Measurements from ENCODE around the gene C11orf54. TPM values are rescaled to one million over a fixed set of nuclear protein-coding genes. Genes with fewer than 3 reads are reported as not detected.

Gene C11orf54
- total RNA-seq, 3 donors from 2014 or later: 42.8 to 96.0 (median 48.0) TPM

DNA sequence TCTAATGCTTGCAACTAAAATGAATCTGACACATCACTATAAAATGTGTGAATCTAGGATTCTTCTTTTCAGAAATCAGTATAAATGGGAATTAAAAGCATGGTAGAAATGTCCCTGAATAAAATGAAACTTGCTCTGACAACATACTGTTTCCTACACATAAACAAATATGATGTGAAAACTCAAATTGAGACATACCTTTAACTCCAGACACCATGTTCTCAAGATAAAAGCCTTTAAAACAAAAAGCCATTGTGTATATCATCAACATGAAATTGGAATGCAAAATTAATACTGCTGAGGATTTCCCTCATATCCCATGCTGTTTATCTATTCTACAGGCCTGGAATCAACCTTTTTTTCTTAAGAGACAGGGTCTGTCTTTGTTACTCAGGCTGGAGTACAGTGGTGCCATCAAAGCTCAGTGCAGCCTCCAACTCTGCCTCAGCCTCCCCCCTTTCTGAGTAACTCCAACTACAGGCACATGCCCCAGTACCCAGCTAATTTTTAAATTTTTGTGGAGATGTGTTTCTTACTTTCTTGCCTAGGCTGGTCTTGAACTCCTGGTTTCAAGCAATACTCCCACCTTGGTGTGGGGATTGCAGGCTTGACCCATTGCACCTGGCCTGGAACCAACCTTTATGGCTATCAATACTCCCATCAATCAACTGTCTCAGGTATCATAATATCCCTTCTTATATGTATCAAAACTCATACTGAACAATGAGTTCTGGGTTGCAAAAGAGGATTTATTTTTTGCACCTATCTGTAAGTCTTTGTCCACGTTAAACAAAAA lies 6.8 kb upstream of the C11orf54 start:
- peaks cover 9% of the 10 kb centered on the region for H3K36me3 ChIP-seq (ENCODE audit: low read depth)
- DNase-seq (no peak), ATAC-seq (no peak)
- no peak overlapping the region for H3K4me3 ChIP-seq
- intact Hi-C loops (cut with DNase I, micrococcal nuclease): no loop called here
- TF ChIP-seq, protein P1, sequence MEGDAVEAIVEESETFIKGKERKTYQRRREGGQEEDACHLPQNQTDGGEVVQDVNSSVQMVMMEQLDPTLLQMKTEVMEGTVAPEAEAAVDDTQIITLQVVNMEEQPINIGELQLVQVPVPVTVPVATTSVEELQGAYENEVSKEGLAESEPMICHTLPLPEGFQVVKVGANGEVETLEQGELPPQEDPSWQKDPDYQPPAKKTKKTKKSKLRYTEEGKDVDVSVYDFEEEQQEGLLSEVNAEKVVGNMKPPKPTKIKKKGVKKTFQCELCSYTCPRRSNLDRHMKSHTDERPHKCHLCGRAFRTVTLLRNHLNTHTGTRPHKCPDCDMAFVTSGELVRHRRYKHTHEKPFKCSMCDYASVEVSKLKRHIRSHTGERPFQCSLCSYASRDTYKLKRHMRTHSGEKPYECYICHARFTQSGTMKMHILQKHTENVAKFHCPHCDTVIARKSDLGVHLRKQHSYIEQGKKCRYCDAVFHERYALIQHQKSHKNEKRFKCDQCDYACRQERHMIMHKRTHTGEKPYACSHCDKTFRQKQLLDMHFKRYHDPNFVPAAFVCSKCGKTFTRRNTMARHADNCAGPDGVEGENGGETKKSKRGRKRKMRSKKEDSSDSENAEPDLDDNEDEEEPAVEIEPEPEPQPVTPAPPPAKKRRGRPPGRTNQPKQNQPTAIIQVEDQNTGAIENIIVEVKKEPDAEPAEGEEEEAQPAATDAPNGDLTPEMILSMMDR (IDR thresholded peaks at IDR 0.05): no peak
- H3K9me3 ChIP-seq: no peaks in the 10 kb centered on the region
- H3K4me1 ChIP-seq (ENCODE audit: low read depth): peaks cover 38% of the 10 kb centered on the region

DNA sequence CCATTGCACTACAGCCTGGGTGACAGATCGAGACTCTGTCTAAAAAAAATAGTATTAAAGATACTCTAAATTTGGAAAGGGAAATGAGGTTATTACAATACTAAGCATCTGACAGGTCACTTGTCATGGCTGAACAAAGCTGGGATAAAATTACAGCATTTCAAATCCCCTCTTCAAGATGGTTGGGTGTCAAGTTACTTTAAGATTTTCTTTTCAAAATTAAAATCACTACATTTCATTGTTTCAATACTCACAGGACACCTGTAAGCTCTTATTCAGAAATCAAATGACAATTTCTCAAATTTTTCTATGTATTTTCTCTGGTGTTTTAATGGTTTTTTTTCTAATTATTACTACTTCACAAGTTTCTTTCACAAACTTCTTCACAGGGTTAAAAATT lies 5.8 kb upstream of the C11orf54 start:
- no peak for DNase-seq
- peaks cover 9% of the 10 kb centered on the region for H3K36me3 ChIP-seq (ENCODE audit: low read depth)
- ATAC-seq: no peak
- peaks cover 44% of the 10 kb centered on the region for H3K4me1 ChIP-seq (ENCODE audit: low read depth)
- TF ChIP-seq, protein P1 (IDR thresholded peaks at IDR 0.05): no peak
- intact Hi-C loops (cut with DNase I, micrococcal nuclease): no loop called here
- H3K9me3 ChIP-seq: no peaks in the 10 kb centered on the region
- no peak overlapping the region for H3K4me3 ChIP-seq

DNA sequence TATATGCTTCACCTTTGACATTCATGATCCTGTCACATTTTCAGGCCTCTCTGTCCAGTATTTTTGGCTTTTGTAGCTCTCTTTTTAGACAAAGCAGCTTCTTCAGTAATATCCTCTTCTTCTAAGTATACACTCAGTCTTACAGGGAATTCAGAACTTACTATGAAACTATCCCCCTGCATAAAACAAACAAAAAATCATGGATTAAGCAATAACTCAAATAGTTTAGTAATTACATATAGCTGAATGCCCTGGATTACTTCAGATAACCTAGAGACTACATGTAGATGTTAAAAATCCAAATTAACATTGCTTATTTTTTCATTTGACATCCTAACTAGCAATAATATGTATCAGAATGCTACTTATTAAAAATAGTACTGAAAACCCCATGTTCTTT lies 5.3 kb upstream of the C11orf54 start:
- TF ChIP-seq, protein P1 (IDR thresholded peaks at IDR 0.05): no peak
- no peaks in the 10 kb centered on the region for H3K9me3 ChIP-seq
- ATAC-seq (no peak), DNase-seq (no peak)
- peaks cover 44% of the 10 kb centered on the region for H3K4me1 ChIP-seq (ENCODE audit: low read depth)
- intact Hi-C loops (cut with DNase I, micrococcal nuclease): no loop called here
- peaks cover 4% of the 10 kb centered on the region for H3K36me3 ChIP-seq (ENCODE audit: low read depth)
- no peak overlapping the region for H3K4me3 ChIP-seq

DNA sequence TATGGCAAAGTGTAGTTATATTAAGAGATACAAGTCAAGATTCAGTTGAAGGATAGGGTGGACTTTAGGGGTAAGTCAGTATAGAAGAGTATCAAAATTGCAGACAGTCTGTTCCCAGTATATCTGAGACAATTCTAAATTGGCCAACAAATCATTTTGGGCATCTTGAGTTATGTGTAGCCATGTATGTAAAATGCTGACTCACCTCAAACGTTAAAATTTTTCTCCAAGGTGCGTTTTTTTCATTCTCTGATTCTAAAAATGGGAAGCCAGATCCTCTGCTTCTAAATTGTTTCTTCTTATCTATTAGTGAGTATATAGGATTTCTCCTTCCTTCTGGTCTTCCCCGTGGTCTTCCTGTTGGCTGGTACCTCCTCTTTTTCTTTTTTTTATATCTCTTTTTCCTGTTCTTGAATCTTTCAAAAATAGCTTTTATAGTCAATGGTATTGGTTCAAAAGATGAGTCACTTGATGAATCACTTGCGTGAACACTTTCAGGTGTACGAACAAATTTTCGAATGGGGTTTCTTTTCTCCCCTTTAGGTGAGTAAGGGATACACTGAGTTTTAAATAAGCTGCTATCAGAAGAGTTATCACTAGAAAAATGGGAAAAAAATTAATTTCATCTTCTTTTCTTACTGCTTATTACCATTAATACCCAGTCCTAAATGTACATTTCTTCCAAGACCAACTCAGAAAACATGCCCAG lies 3.4 kb upstream of the C11orf54 start:
- DNase-seq (no peak), ATAC-seq (no peak)
- Histone ChIP-seq H3K9me3 (no peaks in the 10 kb centered on the region), H3K4me3 (no peak overlapping the region), H3K36me3 (ENCODE audit: low read depth) (peaks cover 4% of the 10 kb centered on the region), H3K4me1 (ENCODE audit: low read depth) (peaks cover 42% of the 10 kb centered on the region)
- TF ChIP-seq, protein P1 (IDR thresholded peaks at IDR 0.05): no peak
- intact Hi-C loops (cut with DNase I, micrococcal nuclease): no loop called here

DNA sequence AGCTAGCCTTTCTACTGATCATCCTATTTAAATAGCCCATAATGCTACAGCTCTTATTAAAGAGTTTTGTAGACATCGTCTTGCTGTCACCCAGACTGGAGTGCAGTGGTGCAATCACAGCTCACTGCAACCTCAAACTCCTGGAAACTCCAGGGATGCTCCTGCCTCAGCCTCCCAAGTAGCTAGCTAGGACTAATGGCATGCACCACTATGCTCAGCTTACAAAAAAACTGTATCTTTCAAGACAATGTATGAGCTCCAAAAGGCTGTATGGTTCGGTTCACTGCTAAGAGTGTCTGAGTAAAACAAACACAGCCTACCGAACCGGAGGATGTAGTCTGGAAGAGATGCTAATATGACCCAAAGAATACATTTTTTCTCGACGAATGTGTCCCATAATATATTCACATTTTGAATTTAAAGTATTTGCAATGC lies 2.8 kb upstream of the C11orf54 start:
- H3K4me3 ChIP-seq: no peak overlapping the region
- TF ChIP-seq, protein P1 (IDR thresholded peaks at IDR 0.05): no peak
- no peak for ATAC-seq
- peaks cover 37% of the 10 kb centered on the region for H3K4me1 ChIP-seq (ENCODE audit: low read depth)
- H3K9me3 ChIP-seq: no peaks in the 10 kb centered on the region
- DNase-seq: no peak
- intact Hi-C loops (cut with DNase I, micrococcal nuclease): no loop called here
- peaks cover 4% of the 10 kb centered on the region for H3K36me3 ChIP-seq (ENCODE audit: low read depth)

All from mucosa of descending colon (tissue), 3 donors.